DMS 273 (cell line): ENCODE results near the gene CGB3.
A peak's percentile ranks its signal among the peaks of the same experiment; 100 is the strongest.
"Not testable (repeated sequence)": the region's sequence is repeated elsewhere in the genome, so short reads cannot be mapped to it uniquely, and the experiment has no call there.

ENCODE experiments used
- DNase-seq: peaks from one replicate; lab custom pipeline; 2025; ENCODE audit not compliant: unreplicated experiment; lab: John Stamatoyannopoulos, UW

CGB3 gene

DNA sequence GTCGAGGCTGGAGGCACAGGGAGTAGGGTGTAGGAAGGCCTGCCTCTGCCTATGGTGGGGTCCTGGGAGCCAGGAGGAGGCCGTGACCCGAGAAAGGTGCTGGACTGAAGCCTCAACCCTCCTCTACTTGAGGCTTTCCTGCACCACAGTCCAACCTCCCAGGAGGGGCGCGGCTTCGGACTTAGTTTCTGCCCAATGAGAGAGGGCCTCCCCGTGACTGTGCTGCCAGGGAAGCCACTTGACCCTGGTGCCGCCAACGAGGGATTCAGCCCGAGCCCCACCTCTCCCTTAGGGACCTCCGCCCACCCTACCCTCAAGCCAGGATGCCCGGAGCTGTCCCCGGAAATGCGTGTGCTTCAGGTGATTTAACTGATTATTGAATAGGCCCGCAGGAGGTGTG lies at the start of gene CGB3:
Gene CGB3 (minus strand): TSS at position 101 of the 400 bp plus-strand sequence. CDS start 362 bp downstream, outside the sequence.
- not testable (repeated sequence) for DNase-seq

DNA sequence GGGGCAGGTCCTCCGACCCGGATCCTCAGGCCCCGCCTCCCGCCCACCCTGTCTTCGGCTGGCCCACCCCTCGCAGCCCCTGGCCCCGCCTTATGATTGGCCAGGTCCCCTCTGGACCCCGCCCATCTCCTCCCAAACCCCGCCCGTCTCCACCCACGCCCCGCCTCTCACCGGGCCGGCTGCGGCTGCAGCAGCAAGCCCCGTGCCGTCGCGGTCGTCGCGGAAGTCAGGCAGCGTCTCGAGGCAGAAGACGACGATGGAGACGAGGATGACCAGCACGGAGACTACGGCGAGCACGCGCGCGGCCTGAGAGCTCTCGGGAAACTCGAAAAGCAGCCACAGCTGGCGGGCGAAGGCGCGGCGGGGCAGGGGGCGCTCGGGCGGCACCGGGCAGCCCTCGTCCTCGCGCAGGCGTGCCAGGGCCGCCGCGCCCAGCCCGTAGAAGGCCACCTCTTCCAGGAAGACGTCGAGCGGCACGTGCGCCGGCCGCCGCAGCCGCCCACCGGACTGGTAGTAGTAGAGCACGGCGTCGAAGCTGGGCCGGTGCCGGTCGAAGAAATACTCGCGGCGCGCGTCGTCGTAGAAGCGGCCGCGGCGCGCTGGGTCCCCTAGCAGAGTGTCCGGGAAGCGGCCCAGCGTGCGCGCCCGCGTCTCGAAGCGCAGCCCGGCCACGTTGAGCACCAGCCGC lies 47.9 kb upstream of the CGB3 start:
- DNase-seq: peak; percentile 64

GRCh38 chr19:49070416-49070815 lies 46.3 kb upstream of the CGB3 start:
- DNase-seq: no peak

DNA sequence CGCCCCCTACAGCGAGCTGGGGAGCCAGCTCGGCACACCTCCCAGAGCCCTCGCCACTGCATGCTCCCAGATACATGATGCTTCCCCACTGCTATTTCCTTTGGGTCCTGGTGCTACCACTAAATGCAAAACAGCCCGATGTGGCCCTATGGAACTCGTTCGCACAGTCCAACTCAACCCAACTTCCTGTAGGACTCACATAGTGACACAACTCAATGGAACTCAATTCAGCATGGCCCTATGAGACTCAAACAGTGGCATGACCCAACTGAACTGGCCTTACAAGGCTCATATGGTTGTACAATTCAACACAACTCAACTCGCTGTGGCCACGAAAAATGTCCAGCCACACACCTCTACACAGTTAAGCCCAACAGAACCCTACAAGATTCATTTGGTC lies 44.9 kb upstream of the CGB3 start:
- no peak for DNase-seq

GRCh38 chr19:49067554-49067953 lies 43.4 kb upstream of the CGB3 start:
- DNase-seq: peak; percentile 32

GRCh38 chr19:49065905-49066512 lies 41.9 kb upstream of the CGB3 start:
- no peak for DNase-seq

DNA sequence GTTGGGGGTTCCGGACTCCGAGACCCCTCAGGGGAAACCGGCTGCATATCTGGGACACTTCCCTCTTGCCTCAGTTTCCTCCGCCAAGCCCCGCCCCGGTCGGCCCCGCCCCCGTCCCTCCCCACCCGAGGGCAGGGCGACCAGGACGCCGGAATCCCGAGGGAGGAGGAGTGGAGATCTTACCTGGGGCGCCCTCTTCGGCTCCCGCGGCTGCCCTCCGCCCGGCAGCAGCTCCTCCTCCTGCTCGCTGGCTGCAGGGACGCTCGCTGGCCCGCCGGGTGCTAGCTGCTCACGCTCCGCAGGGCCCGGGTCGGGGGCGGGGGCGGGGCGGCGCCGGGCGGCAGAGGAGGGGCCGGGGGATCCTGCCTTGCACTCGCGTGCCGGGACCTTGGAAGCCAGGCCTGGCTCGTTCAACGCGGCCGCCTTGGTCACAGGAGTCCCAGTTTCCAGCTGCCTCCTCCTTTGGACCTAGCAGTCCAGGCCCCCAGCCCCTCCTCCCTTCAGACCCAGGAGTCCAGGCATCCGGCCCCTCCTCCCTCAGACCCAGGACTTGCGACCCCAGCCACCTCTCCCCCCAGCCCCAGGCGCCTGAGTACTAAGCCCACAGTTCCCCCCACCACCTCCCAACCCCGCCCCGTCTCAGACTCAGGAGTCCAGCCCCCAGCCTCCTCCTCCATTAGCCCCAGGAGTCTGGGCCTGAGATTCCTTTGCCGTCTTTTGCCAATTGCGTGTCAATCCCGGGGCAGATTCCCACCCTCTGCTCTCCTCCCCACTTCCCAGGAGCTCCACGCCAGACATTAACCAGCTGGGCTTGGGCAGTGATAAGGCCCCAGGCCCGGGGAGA lies 40.9 kb upstream of the CGB3 start, which contains the start of gene NTF4:
Gene NTF4 (minus strand): TSS at position 51 of the 844 bp plus-strand sequence. CDS start 2,821 bp downstream, outside the sequence.
- DNase-seq: peak; percentile 49

- DNase-seq: no peak
Measured at GRCh38 chr19:49064029-49064629, 40.0 kb upstream of the CGB3 start.

GRCh38 chr19:49061445-49061844 lies 37.3 kb upstream of the CGB3 start:
- DNase-seq: no peak

DNA sequence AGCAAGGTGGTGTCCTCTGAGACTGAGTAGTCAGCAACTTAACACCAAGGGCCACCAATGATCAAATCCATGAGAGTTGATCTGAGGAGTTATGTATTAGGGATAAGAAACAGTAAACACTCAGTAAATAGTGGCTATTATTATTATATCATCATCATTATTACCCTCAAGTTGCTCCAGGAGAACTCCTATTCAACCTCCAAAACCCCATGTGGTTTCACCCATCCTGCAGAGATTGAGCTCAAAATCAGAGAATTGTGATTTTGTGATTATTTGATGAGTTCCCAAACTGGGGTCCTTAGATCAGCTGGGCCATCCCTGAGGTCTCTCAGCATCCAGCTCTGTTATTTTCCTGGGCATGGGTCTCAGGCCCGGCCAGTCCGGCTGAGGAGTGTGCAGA lies 36.9 kb upstream of the CGB3 start:
- DNase-seq: no peak

GRCh38 chr19:49059053-49059452 lies 34.9 kb upstream of the CGB3 start:
- no peak for DNase-seq

- peak; percentile 61 for DNase-seq
Measured at GRCh38 chr19:49058562-49058961, 34.4 kb upstream of the CGB3 start.

- peak; percentile 73 for DNase-seq
Measured at GRCh38 chr19:49057636-49058234, 33.6 kb upstream of the CGB3 start, which contains the start of gene CGB7. TSS of gene CGB7 (minus strand) at chr19:49057749. CDS start at chr19:49055375, 2,374 bp downstream.

DNA sequence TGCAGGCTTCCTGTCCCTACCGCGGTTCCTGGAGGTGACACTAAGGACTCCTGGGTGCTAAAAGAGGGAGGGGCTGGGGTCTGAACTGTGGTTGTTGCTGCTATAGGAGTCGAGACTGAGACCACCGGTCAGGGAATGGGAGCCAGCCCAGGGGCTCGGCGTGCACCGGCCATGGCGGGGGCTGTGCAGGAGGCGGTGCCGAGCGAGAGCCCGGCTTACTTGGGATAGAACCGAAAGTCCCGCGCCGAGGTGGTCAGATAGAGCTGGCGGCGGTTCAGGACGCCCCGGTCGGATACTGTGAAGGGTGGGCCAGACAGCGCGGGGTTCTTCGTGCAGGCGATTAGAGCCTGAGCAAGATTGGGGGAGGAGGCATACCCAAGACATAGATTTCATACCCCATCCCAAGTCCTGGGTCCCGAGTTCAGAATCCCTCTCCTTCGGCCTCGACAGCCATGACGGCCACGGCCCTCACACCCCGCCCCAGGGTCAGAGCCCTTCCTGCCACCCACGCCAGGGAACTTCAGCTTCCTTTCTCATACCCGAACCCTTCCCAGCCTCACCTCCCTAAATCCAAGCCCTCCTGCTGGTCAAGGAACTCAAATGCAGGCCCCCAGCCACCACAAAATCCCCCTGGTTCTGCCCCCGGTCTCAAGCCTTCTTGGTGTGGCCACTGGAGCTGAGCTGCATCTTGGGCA lies 32.9 kb upstream of the CGB3 start:
- DNase-seq: not testable (repeated sequence)

DNA sequence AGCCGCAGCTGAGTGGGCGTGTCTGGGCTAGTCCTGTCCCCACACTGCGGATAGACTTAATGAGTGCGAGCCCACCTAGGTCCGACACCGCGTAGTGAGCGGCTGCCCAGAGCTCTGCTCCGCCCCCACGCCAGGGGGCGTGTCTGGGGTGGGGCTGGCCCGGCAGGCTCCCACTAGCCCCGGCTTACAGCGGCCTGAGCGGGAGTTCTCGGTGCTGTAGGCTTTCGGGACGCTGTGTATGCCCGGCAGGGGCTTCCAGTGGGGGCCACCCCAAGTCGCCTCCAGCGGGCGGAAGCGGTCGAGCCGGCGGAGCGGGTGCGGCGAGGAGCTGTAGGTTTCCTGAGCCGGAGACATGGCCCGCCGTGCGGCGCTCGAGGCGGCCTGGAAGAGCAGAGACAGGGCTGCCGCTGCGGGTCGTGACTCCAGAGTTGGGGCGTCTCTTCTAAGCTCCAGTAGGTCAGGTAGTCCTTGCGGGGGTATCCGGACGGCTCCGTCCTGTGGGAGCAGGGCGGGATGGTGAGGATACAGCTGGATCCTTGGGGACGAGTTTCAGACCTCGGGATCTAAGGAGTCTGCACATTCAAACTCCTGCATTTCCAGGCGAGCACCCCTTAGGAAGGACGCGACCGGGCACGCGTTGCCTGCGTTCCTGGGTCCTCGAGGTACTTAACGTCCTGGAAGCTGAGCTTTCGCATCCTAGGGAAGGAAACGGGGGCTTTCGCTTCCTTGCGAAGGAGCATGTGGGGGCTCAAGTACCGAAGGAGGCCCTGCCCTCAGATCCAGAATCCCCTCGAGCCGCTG lies 32.2 kb upstream of the CGB3 start:
- peak; percentile 79 for DNase-seq

DNA sequence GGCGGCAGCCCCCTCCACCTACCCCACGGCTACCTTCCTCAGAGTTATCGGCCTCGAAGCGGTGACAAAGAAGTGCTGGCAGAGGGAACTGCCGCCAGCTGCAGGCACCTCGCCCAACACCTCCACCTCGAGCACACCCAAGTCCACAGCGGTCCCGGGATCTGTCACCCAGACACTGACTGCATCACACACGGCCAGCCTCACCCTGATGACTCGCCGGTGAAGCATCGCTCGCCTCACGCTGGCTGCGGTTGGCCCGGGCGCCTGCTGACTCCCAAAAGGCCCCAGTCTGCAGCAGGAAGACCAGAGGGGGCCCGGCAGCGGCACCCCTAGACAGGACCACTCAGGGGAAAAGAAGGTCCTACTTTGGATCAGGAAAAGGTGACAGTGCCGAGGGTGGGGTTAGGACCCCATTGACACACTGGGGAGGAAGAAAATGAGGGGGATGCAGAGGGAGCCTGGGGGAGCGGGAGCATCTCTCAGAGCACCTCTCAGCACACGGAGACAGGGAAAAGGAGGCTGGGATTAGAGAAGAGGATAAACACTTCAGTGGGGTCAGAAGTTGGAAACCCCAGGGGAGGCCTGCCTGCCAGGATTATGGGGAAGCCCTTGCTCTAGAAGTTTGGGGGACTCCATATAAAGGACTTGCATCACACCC lies 26.4 kb upstream of the CGB3 start:
- not testable (repeated sequence) for DNase-seq

- DNase-seq: not testable (repeated sequence)
Measured at GRCh38 chr19:49049834-49050233, 25.7 kb upstream of the CGB3 start.

GRCh38 chr19:49049011-49049410 lies 24.9 kb upstream of the CGB3 start, which contains the start of gene CGB8:
TSS of gene CGB8 (minus strand) at chr19:49049111. CDS start at chr19:49048739, 372 bp downstream.
- DNase-seq: not testable (repeated sequence)

DNA sequence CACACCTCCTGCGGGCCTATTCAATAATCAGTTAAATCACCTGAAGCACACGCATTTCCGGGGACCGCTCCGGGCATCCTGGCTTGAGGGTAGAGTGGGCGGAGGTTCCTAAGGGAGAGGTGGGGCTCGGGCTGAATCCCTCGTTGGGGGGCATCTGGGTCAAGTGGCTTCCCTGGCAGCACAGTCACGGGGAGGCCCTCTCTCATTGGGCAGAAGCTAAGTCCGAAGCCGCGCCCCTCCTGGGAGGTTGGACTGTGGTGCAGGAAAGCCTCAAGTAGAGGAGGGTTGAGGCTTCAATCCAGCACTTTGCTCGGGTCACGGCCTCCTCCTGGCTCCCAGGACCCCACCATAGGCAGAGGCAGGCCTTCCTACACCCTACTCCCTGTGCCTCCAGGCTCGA lies 19.4 kb upstream of the CGB3 start, which contains the start of gene CGB5:
Gene CGB5 (plus strand): TSS at position 301 of the 400 bp plus-strand sequence. CDS start 362 bp downstream, outside the sequence.
- not testable (repeated sequence) for DNase-seq
